ENCODE measurements around the gene KHDRBS2.

KHDRBS2 gene

DNA sequence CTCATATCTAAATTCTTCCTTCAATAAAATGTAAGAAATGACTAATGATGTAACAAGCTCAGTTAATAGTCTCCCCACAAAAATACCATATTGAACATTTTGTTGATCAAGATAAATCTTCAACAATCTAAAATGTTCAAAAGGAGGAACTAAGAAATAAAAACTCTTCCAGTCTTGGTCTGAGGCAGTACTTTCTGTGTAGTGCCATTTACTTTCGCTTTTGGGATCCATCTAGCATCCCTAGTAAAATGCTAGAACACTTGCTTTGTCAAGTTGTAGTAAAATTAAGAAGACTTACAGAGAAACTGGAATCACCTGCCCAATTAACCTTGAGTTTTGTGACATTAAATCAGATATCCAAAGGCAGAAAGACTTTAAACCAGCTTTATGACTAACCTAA, 246.4 kb downstream of the KHDRBS2 start:
- in situ Hi-C loops (cut with MboI; ENCODE audit: low sequenced_read_pairs): no loop called here

DNA sequence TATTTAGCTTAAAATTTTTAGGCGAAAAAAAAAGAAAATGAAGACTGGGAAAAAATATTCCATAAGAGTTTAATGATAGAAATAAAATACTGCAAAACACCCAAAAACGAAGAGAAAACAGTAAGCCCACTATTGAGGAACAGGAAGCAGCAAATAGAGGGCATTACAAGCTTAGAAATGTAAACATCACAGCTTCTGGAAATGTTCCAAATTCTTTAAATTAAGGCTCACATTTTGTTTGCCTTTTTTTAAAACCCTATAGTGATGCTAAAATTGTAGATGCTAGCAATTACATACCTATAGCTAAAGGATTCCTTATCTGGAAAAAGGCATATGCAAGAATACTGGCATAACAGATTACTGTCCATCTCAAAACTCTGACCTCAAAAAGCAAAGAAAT, 248.6 kb downstream of the KHDRBS2 start:
- in situ Hi-C loops (cut with MboI; ENCODE audit: low sequenced_read_pairs): no loop called here

DNA sequence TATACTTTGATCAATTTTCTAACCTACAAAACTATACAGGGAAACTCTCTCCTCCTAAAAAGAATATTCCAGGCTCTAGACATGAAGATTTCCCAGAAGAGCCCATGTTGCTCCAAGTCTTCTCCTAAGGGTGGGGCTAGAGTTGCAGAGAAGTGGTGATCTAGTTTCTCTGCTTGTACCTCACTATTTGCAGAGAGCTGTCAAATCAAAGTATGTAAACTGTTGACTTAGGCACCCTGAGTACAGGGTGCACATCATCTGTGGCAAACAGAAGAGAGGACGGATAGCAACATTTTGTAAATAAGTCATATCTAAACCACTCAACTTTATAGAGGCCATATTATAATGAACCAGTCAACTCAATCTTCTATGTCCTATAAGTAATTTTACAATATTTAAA, 250.1 kb downstream of the KHDRBS2 start:
- in situ Hi-C loops (cut with MboI; ENCODE audit: low sequenced_read_pairs): no loop called here

DNA sequence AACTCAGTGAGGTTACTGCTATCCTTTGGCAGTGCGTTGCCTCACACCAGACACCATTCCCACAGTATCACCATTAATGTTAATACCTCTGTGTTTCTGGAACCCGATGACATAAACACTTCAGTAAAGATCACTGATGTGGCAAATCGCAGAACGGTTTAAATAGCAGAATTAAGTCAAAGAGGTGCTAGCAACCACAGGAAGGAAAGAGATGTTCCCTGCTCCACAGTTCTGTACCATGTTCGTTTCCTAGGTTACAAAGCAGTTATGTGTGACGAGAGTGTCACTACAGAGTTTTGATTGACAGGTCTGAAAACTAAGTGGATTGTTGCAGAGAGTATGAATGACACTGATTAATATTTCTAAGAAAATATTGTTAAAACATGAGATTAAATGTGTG, 272.3 kb downstream of the KHDRBS2 start:
- in situ Hi-C loops (cut with MboI; ENCODE audit: low sequenced_read_pairs): no loop called here

DNA sequence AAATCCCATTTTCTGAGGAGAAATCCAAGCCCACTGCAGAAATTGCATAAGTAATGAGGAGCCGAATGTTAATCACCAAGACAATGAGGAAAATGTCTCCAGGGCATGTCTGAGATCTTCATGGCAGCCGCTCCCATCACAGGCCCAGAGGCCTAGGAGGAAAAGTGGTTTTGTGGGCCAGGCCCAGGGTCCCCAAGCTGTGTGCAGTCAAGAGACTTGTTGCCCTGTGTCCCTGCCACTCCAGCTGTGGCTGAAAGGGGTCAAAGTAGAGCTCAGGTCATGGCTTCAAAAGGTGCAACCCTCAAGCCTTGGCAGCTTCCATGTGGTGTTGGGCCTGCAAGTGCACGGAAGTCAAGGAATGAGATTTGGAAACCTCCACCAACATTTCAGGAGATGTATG, 276.6 kb downstream of the KHDRBS2 start:
- in situ Hi-C loops (cut with MboI; ENCODE audit: low sequenced_read_pairs): no loop called here

DNA sequence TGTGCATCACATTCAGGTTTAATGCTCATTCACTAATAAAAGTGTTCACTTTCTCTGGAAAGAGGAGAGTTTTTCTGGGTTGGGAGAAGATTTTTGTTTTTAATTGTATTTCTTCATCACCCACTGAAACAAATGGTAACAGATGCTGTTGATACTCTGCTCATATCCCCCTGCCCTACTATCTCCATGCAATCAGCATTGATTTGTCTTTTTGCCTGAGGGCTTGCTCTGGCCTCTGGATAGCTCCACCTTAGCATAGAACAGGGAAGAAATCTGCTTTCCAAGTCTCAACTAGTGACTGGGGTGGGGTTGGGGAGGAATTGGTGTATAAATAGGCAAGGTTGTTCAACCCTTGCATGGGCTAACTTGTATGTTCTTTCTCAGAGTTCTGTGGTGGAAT, 296.4 kb downstream of the KHDRBS2 start:
- in situ Hi-C loops (cut with MboI; ENCODE audit: low sequenced_read_pairs): no loop called here

DNA sequence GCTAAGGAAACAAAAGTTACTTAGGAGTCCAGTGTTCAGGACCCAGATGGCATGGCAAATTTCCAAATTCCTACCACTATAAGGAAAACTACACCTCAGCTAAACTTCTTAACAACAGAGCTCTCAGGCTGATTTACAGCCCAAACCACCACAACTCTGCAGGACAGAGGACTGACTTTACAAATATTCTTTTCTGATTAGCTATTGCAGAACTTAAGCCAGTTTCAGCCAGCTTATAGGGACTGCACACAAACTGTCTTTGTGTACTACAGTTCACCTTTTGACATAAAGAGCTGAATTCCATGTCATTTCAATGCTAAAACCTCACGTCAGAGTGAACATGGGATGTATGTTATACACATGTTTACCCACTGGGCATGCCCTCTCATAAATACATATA, 305.4 kb downstream of the KHDRBS2 start:
- in situ Hi-C loops (cut with MboI; ENCODE audit: low sequenced_read_pairs): no loop called here

DNA sequence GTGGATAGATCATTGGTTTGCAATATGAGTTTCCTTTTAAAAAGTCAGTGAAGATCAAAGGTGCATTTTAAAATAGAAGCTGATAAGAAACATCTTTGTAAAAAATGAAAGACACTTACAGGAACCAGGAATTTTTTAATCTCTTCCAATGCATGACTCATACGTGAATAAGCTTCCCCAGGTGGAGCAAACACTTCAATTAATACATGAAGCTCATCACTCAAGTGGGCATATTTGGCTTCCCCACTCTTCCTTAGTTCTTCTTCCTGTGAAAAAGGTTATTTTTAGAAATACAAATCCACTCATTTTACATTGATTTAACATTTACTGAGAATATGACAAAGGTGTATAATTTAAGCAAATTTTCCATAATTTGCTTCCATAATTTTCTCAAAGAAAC, 308.1 kb downstream of the KHDRBS2 start:
- in situ Hi-C loops (cut with MboI; ENCODE audit: low sequenced_read_pairs): no loop called here

DNA sequence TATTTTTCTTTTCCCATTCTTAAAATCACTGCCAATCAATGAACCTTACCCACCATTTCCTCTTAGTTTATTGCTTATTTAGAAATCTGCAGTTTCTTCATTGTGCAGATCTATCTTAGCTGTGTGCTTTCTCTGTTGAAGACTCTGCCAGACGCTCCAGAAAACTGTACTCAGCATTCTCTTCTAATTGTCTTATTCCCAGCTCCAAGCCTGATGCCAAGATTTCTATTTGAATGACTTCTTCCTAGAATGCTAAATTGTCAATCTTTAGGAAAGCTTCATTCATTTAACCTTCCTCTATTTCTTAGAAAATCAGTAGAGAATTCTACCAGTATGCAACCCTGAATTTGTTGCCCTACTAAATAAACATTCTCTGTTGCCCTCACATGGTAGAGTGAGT, 308.9 kb downstream of the KHDRBS2 start:
- in situ Hi-C loops (cut with MboI; ENCODE audit: low sequenced_read_pairs): no loop called here

DNA sequence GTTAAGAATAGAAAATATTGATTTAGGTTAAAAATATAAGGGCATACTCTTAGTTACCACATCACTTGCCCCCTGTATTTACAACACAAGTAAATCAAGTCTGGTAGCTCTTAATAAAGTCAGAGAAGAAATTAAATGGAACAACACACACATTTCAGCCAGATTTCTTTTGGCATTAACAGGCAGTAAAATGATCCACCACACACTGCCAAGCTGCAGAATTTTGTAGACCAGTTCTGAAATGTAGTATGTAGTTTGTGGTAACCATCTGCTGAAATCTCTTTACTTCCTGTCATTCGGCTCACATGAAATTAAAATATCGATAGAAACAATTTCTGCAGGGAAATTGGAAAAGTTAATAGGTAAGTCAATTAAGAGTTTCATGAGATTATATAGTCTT, 326.8 kb downstream of the KHDRBS2 start:
- in situ Hi-C loops (cut with MboI; ENCODE audit: low sequenced_read_pairs): no loop called here

DNA sequence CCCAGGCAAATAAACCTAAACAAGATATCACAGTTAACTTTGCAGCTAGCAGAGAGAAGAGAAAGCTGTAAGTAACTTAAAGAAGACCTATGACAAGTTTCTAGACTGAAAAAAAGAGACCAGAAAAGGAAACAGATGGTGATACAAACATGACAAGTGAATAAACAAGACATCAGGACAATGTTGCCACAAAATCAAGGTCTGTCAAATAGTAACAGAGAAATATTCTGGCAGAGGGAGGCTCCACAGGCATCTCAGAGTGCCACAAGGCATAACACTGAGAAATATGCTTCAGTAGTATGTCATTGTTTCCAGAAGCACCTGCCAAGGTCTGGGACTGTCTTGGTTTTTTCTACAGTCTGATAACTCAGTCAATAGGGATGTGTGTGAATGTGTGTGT, 332.2 kb downstream of the KHDRBS2 start:
- in situ Hi-C loops (cut with MboI; ENCODE audit: low sequenced_read_pairs): no loop called here

DNA sequence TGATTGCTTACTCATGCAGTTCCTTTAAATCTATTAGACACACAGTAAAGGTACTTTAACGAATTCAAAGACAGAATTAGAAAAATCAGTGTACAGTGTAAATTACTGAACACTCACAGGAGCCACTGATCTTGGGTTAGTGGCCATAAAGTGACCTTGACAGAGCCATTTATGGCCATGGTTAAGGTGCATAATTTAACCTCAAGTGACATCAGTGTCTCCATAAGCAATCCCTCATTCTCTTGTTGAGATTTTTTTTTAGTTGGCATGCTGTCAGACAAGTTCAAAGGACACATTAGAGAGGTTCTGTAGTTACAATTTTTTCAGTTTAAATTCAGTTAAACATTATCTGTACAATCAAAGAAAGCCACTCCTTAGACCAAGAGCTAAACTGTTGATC, 334.4 kb downstream of the KHDRBS2 start:
- in situ Hi-C loops (cut with MboI; ENCODE audit: low sequenced_read_pairs): no loop called here

DNA sequence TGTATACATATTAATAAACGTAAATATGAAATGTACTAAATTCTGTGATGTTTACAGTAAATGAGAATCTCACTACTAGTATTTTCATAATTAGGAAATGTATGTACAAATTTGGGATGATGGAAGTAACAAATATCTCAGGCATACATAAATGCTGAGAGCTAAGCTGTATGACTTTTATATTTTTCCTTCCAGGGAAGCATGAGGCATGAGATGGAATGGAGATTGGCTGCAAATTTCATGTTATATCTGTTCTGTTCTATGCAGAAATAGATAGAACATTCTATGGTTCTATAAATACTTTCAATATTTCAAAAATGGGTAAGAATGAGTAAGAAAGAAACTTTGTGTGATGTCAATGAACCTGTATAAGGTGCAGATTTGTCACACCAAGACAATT, 335.2 kb downstream of the KHDRBS2 start:
- in situ Hi-C loops (cut with MboI; ENCODE audit: low sequenced_read_pairs): no loop called here

DNA sequence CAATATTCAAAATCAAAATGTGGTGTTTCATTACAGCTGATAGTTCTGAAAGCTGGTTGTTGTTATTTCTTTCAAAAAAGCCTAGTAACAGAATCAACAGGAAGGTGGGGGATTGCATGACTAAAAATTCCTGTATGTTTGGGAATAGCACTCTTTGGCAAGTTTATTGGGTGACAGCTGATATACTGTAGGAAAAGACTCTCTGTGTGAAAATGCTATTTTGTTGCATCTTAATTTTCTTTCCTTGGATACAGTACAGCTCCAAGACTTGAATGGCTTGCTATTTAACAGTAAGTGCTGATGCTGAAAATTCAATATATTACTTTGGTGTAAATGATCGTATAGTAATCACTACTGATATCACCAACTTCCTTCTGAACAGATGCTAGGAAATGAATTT, 336.1 kb downstream of the KHDRBS2 start:
- in situ Hi-C loops (cut with MboI; ENCODE audit: low sequenced_read_pairs): no loop called here

DNA sequence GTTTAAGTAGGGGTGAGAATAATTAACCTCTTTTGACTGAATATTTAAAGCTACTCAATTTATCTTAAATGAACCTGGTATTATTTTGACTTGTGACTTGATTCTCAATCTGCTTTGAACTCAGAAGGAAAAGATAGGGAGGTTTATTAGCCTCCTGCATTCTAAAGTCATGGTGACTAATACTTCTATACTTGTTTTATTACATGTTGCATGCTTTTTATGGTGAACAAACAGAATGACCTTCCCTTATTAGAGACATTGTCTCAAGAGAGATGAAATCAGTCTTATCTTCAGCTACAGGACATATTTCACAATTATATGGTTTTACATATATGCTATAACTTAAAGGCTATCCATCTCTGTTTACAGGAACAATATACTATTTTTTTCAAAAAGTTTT, 336.9 kb downstream of the KHDRBS2 start:
- in situ Hi-C loops (cut with MboI; ENCODE audit: low sequenced_read_pairs): no loop called here

DNA sequence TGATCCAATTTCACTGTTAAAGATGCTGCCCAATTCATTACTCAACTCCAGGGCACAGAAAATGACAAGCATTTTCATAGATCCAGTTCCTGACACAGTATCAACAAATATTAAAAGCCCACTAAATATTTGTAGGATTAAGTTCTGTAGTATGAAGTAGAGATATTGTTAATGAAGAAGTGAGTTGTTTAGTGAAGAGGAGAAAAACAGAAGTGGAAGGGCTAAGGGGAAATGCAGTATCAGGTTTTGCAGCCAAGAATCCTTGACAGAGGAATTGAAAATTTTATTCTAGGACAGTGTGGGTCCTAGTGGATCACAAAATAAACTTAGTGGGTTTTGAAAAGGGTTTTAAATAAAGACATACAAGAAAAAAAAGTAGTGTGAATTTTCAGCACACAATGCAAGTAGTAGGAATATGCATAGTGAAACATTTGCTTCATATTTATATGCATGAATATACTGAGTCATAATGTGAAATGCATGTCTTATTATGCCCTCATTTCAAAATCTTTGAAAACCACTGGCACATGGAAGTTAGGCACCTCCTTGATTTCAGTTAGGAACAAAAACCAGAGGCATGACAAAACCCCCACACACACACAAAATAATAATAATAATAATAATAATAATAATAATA, 338.6 kb downstream of the KHDRBS2 start:
- in situ Hi-C loops (cut with MboI; ENCODE audit: low sequenced_read_pairs): no loop called here

DNA sequence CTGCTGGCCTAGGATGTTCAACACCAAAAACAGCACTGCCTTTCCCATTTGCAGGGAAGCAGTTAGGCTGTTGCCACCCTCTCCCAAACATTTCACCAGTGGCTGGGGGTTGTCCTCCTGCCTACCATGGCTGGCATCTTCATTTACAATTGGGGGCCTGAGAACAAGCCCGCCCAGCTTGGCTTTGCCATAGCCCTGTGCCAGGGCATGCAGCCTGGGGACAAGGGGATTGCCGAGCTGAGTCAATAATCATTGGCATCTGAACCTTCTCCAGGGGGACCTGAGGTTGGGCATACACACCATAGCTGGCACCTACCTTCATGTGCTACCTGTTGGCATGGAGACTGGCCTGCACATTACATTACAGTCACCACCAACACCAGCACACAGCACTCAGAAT, 345.1 kb downstream of the KHDRBS2 start:
- in situ Hi-C loops (cut with MboI; ENCODE audit: low sequenced_read_pairs): no loop called here

DNA sequence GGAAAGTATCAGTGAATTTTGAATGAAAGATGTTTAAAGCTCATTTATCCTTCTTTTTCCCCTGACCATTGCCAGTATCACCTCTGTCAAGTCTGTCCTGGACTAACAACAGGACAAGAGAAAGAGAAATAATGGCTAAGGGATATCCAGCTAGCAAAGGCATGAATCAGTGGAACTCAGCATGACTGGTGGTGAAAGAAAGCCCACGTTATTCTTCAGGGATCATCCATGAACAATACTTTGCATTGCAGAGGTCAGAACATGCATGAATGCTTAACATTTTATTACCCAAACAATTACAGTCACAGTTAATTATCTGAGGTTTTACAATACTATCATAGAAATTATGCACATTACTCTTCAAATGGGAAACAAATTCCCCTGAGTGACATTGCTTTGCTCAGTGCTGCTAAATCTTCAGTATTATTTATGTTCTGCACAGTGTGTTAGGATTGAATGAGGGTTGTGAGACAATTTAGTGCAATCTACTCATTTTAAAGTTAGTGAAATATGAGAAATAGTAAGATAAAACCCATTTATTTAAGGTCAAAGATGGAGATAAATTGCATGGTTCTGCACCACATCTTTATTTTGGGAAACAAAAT, 350.7 kb downstream of the KHDRBS2 start:
- in situ Hi-C loops (cut with MboI; ENCODE audit: low sequenced_read_pairs): no loop called here

DNA sequence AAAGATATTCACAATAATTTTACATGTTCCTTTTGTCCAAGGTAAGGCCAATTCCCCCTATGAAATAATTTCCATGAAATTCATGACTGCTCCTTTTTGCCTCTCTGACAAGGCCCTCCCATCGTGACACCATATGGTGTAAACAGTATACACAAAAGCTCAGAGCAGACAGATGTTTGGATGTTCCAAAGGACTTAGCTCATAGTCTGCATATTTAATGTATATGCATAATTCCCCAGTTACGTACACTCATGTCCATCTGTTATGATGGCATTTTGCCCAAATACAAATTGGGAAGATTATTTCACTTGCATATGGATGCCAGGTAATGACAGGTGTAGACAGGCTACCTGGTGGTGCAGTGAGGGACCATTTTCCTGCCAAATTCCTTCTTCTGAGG, 376.5 kb downstream of the KHDRBS2 start:
- in situ Hi-C loops (cut with MboI; ENCODE audit: low sequenced_read_pairs): no loop called here

DNA sequence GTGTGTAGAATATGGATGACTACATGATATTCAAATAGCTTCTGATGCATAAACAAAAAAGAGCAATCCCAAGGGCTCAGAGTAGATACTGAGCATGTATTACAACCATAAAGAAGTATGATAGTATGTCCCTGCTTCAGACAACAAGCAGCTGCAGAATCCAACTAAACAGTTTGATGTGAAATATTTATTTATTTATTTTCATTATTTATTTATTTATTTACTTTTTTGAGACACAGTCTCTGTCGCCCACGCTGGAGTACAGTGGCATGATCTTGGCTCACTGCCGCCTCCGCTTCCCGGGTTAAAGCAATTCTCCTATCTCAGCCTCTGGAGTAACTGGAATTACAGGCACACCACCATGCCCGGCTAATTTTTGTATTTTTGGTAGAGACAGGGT, 384.3 kb downstream of the KHDRBS2 start:
- in situ Hi-C loops (cut with MboI; ENCODE audit: low sequenced_read_pairs): no loop called here

DNA sequence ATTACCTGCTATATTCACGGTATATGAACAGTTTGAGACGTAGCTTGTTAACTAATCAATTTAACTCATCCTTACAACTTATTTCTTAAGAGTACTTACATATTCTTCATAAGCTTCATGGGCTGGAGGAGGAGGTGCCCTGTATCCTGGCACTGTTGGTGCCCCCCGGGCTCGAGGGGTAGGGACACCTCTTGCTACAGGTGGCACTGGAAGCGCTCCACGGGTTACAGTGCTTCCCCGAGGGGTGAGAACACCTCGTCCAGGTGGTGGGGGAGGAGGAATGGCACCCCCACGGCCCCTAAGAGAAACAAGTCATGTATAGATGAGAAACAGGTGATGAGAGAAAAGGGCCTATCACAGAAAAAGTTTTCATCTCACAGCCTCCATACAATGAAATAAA, 391.5 kb downstream of the KHDRBS2 start:
- in situ Hi-C loops (cut with MboI; ENCODE audit: low sequenced_read_pairs): no loop called here

DNA sequence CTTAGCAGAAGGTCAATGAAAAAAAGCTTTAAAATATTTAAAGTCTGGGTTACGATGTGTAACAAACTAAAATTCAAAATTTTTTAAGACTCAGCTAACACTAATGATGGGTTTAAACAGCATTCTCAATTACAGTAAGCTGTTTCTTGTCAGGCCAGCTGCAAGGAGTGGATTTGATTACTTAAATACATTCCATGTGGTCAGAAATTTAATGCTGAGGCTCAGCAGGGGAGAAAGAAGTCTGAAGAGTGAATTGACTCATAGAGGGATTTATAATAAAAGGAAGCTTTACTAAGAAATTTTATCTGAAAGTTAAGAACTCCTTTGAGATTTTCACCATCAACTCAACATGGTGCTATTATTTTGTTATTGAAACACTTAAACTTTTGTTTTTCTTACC, 398.6 kb downstream of the KHDRBS2 start:
- in situ Hi-C loops (cut with MboI; ENCODE audit: low sequenced_read_pairs): no loop called here

DNA sequence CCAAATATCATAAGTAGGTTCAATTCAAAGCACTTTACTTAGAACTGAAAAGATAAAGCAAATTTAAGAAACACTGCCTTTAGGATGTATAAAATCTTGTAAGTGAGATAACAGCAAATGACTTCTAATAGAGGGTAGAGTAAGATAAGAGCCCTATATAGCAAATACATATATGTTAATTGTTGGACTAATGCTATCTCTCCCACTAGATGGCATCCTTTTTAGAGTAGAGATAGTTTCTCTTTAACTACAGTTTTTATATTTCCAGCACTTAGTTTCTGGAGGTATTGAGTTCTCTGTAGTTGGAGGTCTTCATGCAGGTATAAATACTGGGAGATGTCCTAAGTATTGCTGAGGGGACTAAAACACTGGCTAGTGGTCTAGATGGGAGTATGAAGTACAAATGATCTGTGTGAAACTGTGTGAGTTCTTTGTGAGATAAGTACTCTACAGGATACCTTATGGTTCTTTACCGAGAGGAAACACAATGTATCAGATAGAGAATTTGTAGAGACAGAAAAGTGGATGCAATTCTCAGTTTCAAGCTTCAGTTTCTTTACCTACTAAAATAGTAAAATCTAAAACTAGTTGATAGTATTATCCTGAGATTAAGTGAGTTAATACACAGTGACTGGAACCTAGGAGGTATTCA, 399.3 kb downstream of the KHDRBS2 start:
- in situ Hi-C loops (cut with MboI; ENCODE audit: low sequenced_read_pairs): no loop called here

All from HL-60/S4 treated with phorbol 12-myristate 13-acetate at 8.2 ng/mL for 4 days and 3 days (cell line).